HFFc6 (cell line): ENCODE measurements around the gene SPOCD1. TPM values are rescaled to one million over a fixed set of nuclear protein-coding genes. Genes with fewer than 3 reads are reported as not detected.

Experiments used
- DNase-seq: peaks from one replicate; pipeline ENCODE4 v3.0.0-alpha.2; 2018
- H3K27ac Mint-ChIP-seq: 2 replicates; pipeline ENCODE4 v1.8.0; 2020; ENCODE audit warnings: mild to moderate bottlenecking, mixed read lengths
- H3K27me3 Mint-ChIP-seq: 2 replicates; pipeline ENCODE4 v1.8.0; 2021; ENCODE audit warnings: mild to moderate bottlenecking, moderate library complexity, mixed read lengths; ENCODE audit not compliant: insufficient read depth
- H3K36me3 Mint-ChIP-seq: 2 replicates; pipeline ENCODE4 v1.8.0; 2021; ENCODE audit warnings: low read depth, mixed read lengths
- H3K4me1 Mint-ChIP-seq: 2 replicates; pipeline ENCODE4 v1.8.0; 2020; ENCODE audit warnings: low read depth, mixed read lengths
- H3K4me3 Mint-ChIP-seq: 2 replicates; pipeline ENCODE4 v1.8.0; 2020; ENCODE audit warnings: mild to moderate bottlenecking, moderate library complexity, mixed read lengths
- H3K9me3 Mint-ChIP-seq: 2 replicates; pipeline ENCODE4 v1.8.0; 2020; ENCODE audit warnings: mild to moderate bottlenecking, mixed read lengths
- long read RNA-seq: library from polyadenylated mRNA; unstranded; transcript quantifications from one replicate; pipeline ENCODE4 v2.0.0, GENCODE V29; 2019
- total RNA-seq, 6 experiments: library from RNA; stranded (reverse); fragmentation: NEBNext Ultra II Directional; extraction: Animal tissue kit (Norgen Biotek cat#: 25700); gene quantifications; 2 replicates in 1 of 6; 3 replicates in 5 of 6; pipeline ENCODE4 v1.2.3, GENCODE V29; 2021
- TF ChIP-seq, protein P1 (sequence below): fragments of 200-600 bp; sonication (generic); IDR thresholded peaks from 2 replicates; pipeline ENCODE4 v1.5.0; 2021; ENCODE audit warnings: antibody characterized with exemption, mild to moderate bottlenecking

Gene SPOCD1
- 10 to 100 TPM; 33.7 to 40.4 (median 35.8) TPM for total RNA-seq
- long read RNA-seq, partial matches to known transcripts, result 16 of 28 reads
- long read RNA-seq, other reads (novel, unspliced or antisense), result 8 of 28 reads

GRCh38 chr1:31815752-31816500, at the start of gene SPOCD1:
SPOCD1 (minus strand) TSS chr1:31816022; CDS start chr1:31815333, 689 bp downstream.
- Mint-ChIP-seq H3K27me3 (peaks cover 1% of the 10 kb centered on the region), H3K4me3 (peak within 1 kb of the TSS; percentile 64; the same call in 1 of the 2 replicates), H3K9me3 (no peaks in the 10 kb centered on the region), H3K4me1 (peaks cover 5% of the 10 kb centered on the region; the same call in 1 of the 2 replicates), H3K27ac (peak within 1 kb of the TSS; percentile 54), H3K36me3 (no peaks in the 10 kb centered on the region)
- TF ChIP-seq, protein P1, sequence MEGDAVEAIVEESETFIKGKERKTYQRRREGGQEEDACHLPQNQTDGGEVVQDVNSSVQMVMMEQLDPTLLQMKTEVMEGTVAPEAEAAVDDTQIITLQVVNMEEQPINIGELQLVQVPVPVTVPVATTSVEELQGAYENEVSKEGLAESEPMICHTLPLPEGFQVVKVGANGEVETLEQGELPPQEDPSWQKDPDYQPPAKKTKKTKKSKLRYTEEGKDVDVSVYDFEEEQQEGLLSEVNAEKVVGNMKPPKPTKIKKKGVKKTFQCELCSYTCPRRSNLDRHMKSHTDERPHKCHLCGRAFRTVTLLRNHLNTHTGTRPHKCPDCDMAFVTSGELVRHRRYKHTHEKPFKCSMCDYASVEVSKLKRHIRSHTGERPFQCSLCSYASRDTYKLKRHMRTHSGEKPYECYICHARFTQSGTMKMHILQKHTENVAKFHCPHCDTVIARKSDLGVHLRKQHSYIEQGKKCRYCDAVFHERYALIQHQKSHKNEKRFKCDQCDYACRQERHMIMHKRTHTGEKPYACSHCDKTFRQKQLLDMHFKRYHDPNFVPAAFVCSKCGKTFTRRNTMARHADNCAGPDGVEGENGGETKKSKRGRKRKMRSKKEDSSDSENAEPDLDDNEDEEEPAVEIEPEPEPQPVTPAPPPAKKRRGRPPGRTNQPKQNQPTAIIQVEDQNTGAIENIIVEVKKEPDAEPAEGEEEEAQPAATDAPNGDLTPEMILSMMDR, result peak; percentile 93
- DNase-seq, result peak; percentile 69

DNA sequence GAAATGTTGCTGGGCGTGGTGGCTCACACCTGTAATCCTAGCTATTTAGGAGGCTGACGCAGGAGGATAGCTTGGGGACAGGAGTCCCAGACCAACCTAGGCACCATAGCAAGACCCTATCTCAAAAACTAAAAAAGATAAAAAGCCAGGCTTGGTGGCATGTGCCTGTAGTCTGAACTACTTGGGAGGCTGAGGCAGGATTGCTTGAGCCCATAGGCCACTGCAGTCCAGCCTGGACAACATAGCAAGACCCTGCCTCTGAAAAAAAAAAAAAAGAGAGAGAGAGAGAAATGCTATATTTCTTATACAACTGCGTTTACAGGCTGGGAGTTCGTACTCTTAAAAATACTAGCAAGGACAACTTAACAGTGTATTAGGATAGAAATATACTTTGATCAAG, 46.2 kb upstream of the SPOCD1 start:
- Mint-ChIP-seq H3K9me3 (no peaks in the 10 kb centered on the region), H3K27ac (no peak overlapping the region), H3K4me3 (no peak overlapping the region), H3K4me1 (no peaks in the 10 kb centered on the region), H3K27me3 (peaks cover 7% of the 10 kb centered on the region; the same call in 1 of the 2 replicates), H3K36me3 (no peaks in the 10 kb centered on the region)
- TF ChIP-seq, protein P1, result no peak
- no peak for DNase-seq

GRCh38 chr1:31861346-31861745, 45.5 kb upstream of the SPOCD1 start:
- Mint-ChIP-seq H3K27me3 (peaks cover 7% of the 10 kb centered on the region; the same call in 1 of the 2 replicates), H3K4me3 (no peak overlapping the region), H3K36me3 (no peaks in the 10 kb centered on the region), H3K27ac (no peak overlapping the region), H3K4me1 (no peaks in the 10 kb centered on the region), H3K9me3 (no peaks in the 10 kb centered on the region)
- TF ChIP-seq, protein P1, result no peak
- DNase-seq, result no peak

DNA sequence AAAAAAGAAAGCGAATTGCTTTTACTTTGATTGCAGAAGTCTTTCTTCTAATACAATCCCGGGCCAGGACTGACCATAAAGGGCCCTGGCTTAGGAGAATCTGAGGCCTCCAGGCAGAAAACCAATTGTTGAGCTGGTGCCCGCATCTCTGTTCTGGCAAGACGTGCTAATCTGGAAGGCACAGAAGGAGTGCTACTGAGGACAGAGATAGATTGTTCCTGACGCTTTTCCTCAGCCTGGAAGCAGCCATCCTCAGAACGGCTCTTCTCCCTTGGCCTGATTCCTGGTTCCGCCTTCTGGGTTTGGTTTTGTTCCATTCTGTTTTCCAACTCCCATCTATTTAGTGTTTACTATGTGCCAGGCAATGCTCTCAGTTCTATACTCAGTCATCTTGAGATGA, 44.8 kb upstream of the SPOCD1 start:
- no peak for DNase-seq
- Mint-ChIP-seq H3K4me1 (no peaks in the 10 kb centered on the region), H3K9me3 (no peaks in the 10 kb centered on the region), H3K36me3 (no peaks in the 10 kb centered on the region), H3K27me3 (peaks cover 7% of the 10 kb centered on the region; the same call in 1 of the 2 replicates), H3K4me3 (no peak overlapping the region), H3K27ac (no peak overlapping the region)
- TF ChIP-seq, protein P1, result no peak

DNA sequence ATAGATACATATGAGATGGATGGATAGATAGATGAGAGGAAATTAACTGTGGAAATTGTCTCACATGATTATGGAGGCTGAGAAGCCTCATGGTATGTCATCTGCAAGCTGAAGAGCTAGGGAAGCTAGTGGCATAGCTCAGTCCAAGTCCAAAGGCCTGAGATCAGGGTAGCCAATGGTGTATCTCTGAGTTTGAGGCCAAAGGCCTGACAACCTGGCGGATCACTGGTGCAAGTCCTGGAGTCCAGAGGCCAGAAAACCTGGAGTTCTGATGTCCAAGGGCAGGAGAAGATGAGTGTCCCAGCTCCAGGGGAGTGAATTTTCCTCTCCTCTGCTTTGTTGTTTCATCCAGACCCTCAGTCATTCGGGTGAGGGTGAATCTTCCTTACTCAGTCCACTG, 43.9 kb upstream of the SPOCD1 start:
- no peaks in the 10 kb centered on the region for H3K36me3 Mint-ChIP-seq
- H3K27me3 Mint-ChIP-seq, result peaks cover 7% of the 10 kb centered on the region; the same call in 1 of the 2 replicates
- no peaks in the 10 kb centered on the region for H3K9me3 Mint-ChIP-seq
- TF ChIP-seq, protein P1, result no peak
- no peak overlapping the region for H3K4me3 Mint-ChIP-seq
- H3K27ac Mint-ChIP-seq, result no peak overlapping the region
- H3K4me1 Mint-ChIP-seq, result no peaks in the 10 kb centered on the region
- no peak for DNase-seq
